ENCODE data around the gene TEP1. TPM values are rescaled to one million over a fixed set of nuclear protein-coding genes. Genes with fewer than 3 reads are reported as not detected.
A peak's percentile ranks its signal among the peaks of the same experiment; 100 is the strongest.

TEP1 gene
- total RNA-seq, 2 experiments from 2014 or later = 13.4 to 26.8 TPM

- no peaks in the 10 kb centered on the region for H4K20me1 ChIP-seq (ENCODE audit: insufficient read depth, low read length)
- intact Hi-C loops (cut with micrococcal nuclease; ENCODE audit: unreplicated experiment) = no loop called here
- ChIA-PET POLR2A (interaction anchor here (0.9 to 2.1 kb wide), 4 partner anchors 12 to 20 kb away, joined by 3 to 4 read pairs (median 4); partner anchors contain the start of gene PIP4P1), CTCF (ENCODE audit: unreplicated experiment) (no interaction called here)
- no peaks in the 10 kb centered on the region for H3K9me3 ChIP-seq (ENCODE audit: low read length)
- peaks cover 43% of the 10 kb centered on the region for H3K36me3 ChIP-seq (ENCODE audit: insufficient read depth, low read length)
- H3K4me1 ChIP-seq (ENCODE audit: insufficient read depth, low read length, poor library complexity, severe bottlenecking) = peaks cover 40% of the 10 kb centered on the region
- H3K4me2 ChIP-seq (ENCODE audit: low read length) = peak overlapping the region; percentile 13
- H3K4me3 ChIP-seq (ENCODE audit: low read depth, low read length, poor library complexity, severe bottlenecking) = no peak overlapping the region
- no peak for DNase-seq (ENCODE audit: low spot score)
- no TSS peak for BruUV-seq (replicated peaks)
- H3K9me2 ChIP-seq (ENCODE audit: insufficient read depth, low read length) = no peaks in the 10 kb centered on the region
- H2AFZ ChIP-seq (ENCODE audit: low read length) = no peak overlapping the region
- TF ChIP-seq EZH2phosphoT487 (IDR thresholded peaks at IDR 0.05; ENCODE audit: borderline replicate concordance, low read depth, low read length) (no peak), CTCF (conservative IDR thresholded peaks at IDR 0.05; ENCODE audit: low read length) (no peak)
- no peak overlapping the region for H3K27ac ChIP-seq (ENCODE audit: low read depth, low read length, poor library complexity, severe bottlenecking)
- H3K79me2 ChIP-seq (ENCODE audit: insufficient read depth, low read depth, low read length) = no peaks in the 10 kb centered on the region
Observed at GRCh38 chr14:20441461-20441860, 28.2 kb upstream of the TEP1 start.

GRCh38 chr14:20440882-20441281, 27.6 kb upstream of the TEP1 start:
- POLR2A ChIA-PET = interaction anchor here (1.0 to 2.1 kb wide), 3 partner anchors 12 to 17 kb away, joined by 4 read pairs; no protein-coding TSS in a partner anchor
- CTCF ChIA-PET (ENCODE audit: unreplicated experiment) = no interaction called here
- peak overlapping the region; percentile 12; the same call in 1 of the 2 replicates for H2AFZ ChIP-seq (ENCODE audit: low read length)
- H3K9me3 ChIP-seq (ENCODE audit: low read length) = no peaks in the 10 kb centered on the region
- no peak overlapping the region for H3K27ac ChIP-seq (ENCODE audit: low read depth, low read length, poor library complexity, severe bottlenecking)
- BruUV-seq (replicated peaks) = no TSS peak
- no peaks in the 10 kb centered on the region for H3K9me2 ChIP-seq (ENCODE audit: insufficient read depth, low read length)
- H3K4me2 ChIP-seq (ENCODE audit: low read length) = peak overlapping the region; percentile 13
- TF ChIP-seq EZH2phosphoT487 (IDR thresholded peaks at IDR 0.05; ENCODE audit: borderline replicate concordance, low read depth, low read length) (no peak), CTCF (conservative IDR thresholded peaks at IDR 0.05; ENCODE audit: low read length) (no peak)
- no peak overlapping the region for H3K4me3 ChIP-seq (ENCODE audit: low read depth, low read length, poor library complexity, severe bottlenecking)
- H3K4me1 ChIP-seq (ENCODE audit: insufficient read depth, low read length, poor library complexity, severe bottlenecking) = peaks cover 40% of the 10 kb centered on the region
- no peaks in the 10 kb centered on the region for H3K79me2 ChIP-seq (ENCODE audit: insufficient read depth, low read depth, low read length)
- H4K20me1 ChIP-seq (ENCODE audit: insufficient read depth, low read length) = no peaks in the 10 kb centered on the region
- peak; percentile 22 for DNase-seq (ENCODE audit: low spot score)
- intact Hi-C loops (cut with micrococcal nuclease; ENCODE audit: unreplicated experiment) = no loop called here
- H3K36me3 ChIP-seq (ENCODE audit: insufficient read depth, low read length) = peaks cover 37% of the 10 kb centered on the region

- Histone ChIP-seq H3K4me3 (ENCODE audit: low read depth, low read length, poor library complexity, severe bottlenecking) (no peak overlapping the region), H3K79me2 (ENCODE audit: insufficient read depth, low read depth, low read length) (no peaks in the 10 kb centered on the region), H3K4me1 (ENCODE audit: insufficient read depth, low read length, poor library complexity, severe bottlenecking) (peaks cover 40% of the 10 kb centered on the region), H3K9me2 (ENCODE audit: insufficient read depth, low read length) (no peaks in the 10 kb centered on the region), H3K27ac (ENCODE audit: low read depth, low read length, poor library complexity, severe bottlenecking) (no peak overlapping the region), H3K9me3 (ENCODE audit: low read length) (no peaks in the 10 kb centered on the region), H4K20me1 (ENCODE audit: insufficient read depth, low read length) (no peaks in the 10 kb centered on the region), H3K4me2 (ENCODE audit: low read length) (peak overlapping the region; percentile 13; the same call in 1 of the 2 replicates), H2AFZ (ENCODE audit: low read length) (peak overlapping the region; percentile 12; the same call in 1 of the 2 replicates), H3K36me3 (ENCODE audit: insufficient read depth, low read length) (peaks cover 33% of the 10 kb centered on the region)
- intact Hi-C loops (cut with micrococcal nuclease; ENCODE audit: unreplicated experiment) = no loop called here
- TF ChIP-seq EZH2phosphoT487 (IDR thresholded peaks at IDR 0.05; ENCODE audit: borderline replicate concordance, low read depth, low read length) (no peak), CTCF (conservative IDR thresholded peaks at IDR 0.05; ENCODE audit: low read length) (no peak)
- DNase-seq (ENCODE audit: low spot score) = no peak
- CTCF ChIA-PET (ENCODE audit: unreplicated experiment) = no interaction called here
- POLR2A ChIA-PET = interaction anchor here (1.4 to 2.1 kb wide), 2 partner anchors 11 to 17 kb away, joined by 4 read pairs; no protein-coding TSS in a partner anchor
- BruUV-seq (replicated peaks) = no TSS peak
Observed at GRCh38 chr14:20440465-20440864, 27.2 kb upstream of the TEP1 start.

Data from OCI-LY7 (cell line).